Stimulated activated CD8-positive, alpha-beta memory T cell treated with anti-CD3 and anti-CD28 coated beads, Interleukin-4, amount 100 ng/mL, for 48 hours (primary cell): ENCODE measurements around the gene ALPL.

Experiments
- DNase-seq: peaks from one replicate; pipeline ENCODE4 v3.0.0-alpha.2; 2020

The ALPL gene

GRCh38 chr1:21621761-21622436, 112.7 kb downstream of the ALPL start:
- no peak for DNase-seq

- peak; percentile 64 for DNase-seq
Measured at GRCh38 chr1:21622466-21623315, 113.5 kb downstream of the ALPL start.

- no peak for DNase-seq
Measured at GRCh38 chr1:21623410-21623961, 114.3 kb downstream of the ALPL start.

GRCh38 chr1:21624571-21625389, 115.6 kb downstream of the ALPL start:
- no peak for DNase-seq

- no peak for DNase-seq
Measured at GRCh38 chr1:21625390-21626190, 116.4 kb downstream of the ALPL start.

GRCh38 chr1:21626921-21627339, 117.7 kb downstream of the ALPL start:
- DNase-seq, result no peak
